Thoracic aorta (tissue), 2 donors: Measurements from ENCODE around the gene ENTREP1. TPM values are rescaled to one million over a fixed set of nuclear protein-coding genes. Genes with fewer than 3 reads are reported as not detected.
"Not testable (repeated sequence)": the region's sequence is repeated elsewhere in the genome, so short reads cannot be mapped to it uniquely, and the experiment has no call there.

Source experiments
- ATAC-seq: fragments of 150-250 bp; one replicate; pipeline ENCODE4 v1.8.0; 2017; ENCODE audit warnings: low read depth; ENCODE audit not compliant: insufficient number of reproducible peaks, low FRiP score
- DNase-seq: peaks from one replicate; pipeline ENCODE4 v3.0.0-alpha.2; 2020; ENCODE audit warnings: low spot score
- H3K27ac ChIP-seq, 2 donors: fragments of 200-600 bp; sonication (generic); 1 replicate in 1 of 2; 2 replicates in 1 of 2; pipeline ENCODE4 v1.5.1; 2016; ENCODE audit warnings: mild to moderate bottlenecking in 2 of 2, moderate library complexity in 2 of 2
- H3K27me3 ChIP-seq: fragments of 200-600 bp; sonication (generic); replicated peaks from 2 replicates; pipeline ENCODE4 v1.6.0; 2016; ENCODE audit warnings: mild to moderate bottlenecking; ENCODE audit not compliant: insufficient read depth
- H3K36me3 ChIP-seq: fragments of 200-600 bp; sonication (generic); one replicate; pipeline ENCODE4 v1.5.1; 2016
- H3K4me1 ChIP-seq, 2 donors: fragments of 200-600 bp; sonication (generic); 1 replicate in 1 of 2; 2 replicates in 1 of 2; pipeline versions ENCODE4 v1.5.1 to v1.6.0; 2016; ENCODE audit warnings: low read depth in 2 of 2, mild to moderate bottlenecking in 1 of 2; ENCODE audit not compliant: control insufficient read depth in 1 of 2
- H3K4me3 ChIP-seq: fragments of 200-600 bp; sonication (generic); 2 replicates; pipeline ENCODE4 v1.5.1; 2016; ENCODE audit warnings: mild to moderate bottlenecking
- H3K9me3 ChIP-seq: fragments of 200-600 bp; sonication (generic); 2 replicates; pipeline ENCODE4 v1.5.1; 2016
- total RNA-seq, 2 donors: library from RNA; depleted of rRNA; stranded (reverse); fragments of >200 nt; gene quantifications; one replicate each; pipeline versions ENCODE4 v1.1.0 to v1.2.3, GENCODE V29; 2016
- TF ChIP-seq, protein P1 (sequence below): fragments of 200-600 bp; sonication (generic); IDR thresholded peaks from one replicate; pipeline ENCODE4 v1.5.1; 2019; ENCODE audit warnings: antibody characterized with exemption

ENTREP1 gene
- total RNA-seq, 2 donors from 2014 or later, result 0.81 to 2.1 TPM

- ATAC-seq (no peak), DNase-seq (no peak)
- Histone ChIP-seq H3K36me3 (no peaks in the 10 kb centered on the region), H3K27me3 (no peaks in the 10 kb centered on the region), H3K27ac (no peak overlapping the region), H3K4me1 (no peaks in the 10 kb centered on the region), H3K9me3 (no peaks in the 10 kb centered on the region), H3K4me3 (no peak overlapping the region)
- TF ChIP-seq, protein P1, sequence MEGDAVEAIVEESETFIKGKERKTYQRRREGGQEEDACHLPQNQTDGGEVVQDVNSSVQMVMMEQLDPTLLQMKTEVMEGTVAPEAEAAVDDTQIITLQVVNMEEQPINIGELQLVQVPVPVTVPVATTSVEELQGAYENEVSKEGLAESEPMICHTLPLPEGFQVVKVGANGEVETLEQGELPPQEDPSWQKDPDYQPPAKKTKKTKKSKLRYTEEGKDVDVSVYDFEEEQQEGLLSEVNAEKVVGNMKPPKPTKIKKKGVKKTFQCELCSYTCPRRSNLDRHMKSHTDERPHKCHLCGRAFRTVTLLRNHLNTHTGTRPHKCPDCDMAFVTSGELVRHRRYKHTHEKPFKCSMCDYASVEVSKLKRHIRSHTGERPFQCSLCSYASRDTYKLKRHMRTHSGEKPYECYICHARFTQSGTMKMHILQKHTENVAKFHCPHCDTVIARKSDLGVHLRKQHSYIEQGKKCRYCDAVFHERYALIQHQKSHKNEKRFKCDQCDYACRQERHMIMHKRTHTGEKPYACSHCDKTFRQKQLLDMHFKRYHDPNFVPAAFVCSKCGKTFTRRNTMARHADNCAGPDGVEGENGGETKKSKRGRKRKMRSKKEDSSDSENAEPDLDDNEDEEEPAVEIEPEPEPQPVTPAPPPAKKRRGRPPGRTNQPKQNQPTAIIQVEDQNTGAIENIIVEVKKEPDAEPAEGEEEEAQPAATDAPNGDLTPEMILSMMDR, result no peak
Measured at GRCh38 chr9:69299826-69300225, 25.2 kb upstream of the ENTREP1 start.

- DNase-seq, result no peak
- Histone ChIP-seq H3K4me1 (peaks cover 0 to 10% of the 10 kb centered on the region in 2 donors), H3K27me3 (no peaks in the 10 kb centered on the region), H3K4me3 (no peak overlapping the region), H3K36me3 (no peaks in the 10 kb centered on the region), H3K9me3 (no peaks in the 10 kb centered on the region), H3K27ac (no peak overlapping the region)
- TF ChIP-seq, protein P1, result no peak
- no peak for ATAC-seq
Measured at GRCh38 chr9:69303331-69303730, 21.7 kb upstream of the ENTREP1 start.

GRCh38 chr9:69306895-69307445, 18.0 kb upstream of the ENTREP1 start:
- H3K27ac ChIP-seq, H3K4me3 ChIP-seq, DNase-seq, H3K36me3 ChIP-seq, H3K9me3 ChIP-seq, H3K27me3 ChIP-seq, ATAC-seq: not testable (repeated sequence)
- peaks cover 0 to 10% of the 10 kb centered on the region in 2 donors for H3K4me1 ChIP-seq

GRCh38 chr9:69307446-69308205, 17.4 kb upstream of the ENTREP1 start:
- no peak overlapping the region for H3K4me3 ChIP-seq
- no peaks in the 10 kb centered on the region for H3K36me3 ChIP-seq
- peaks cover 0 to 10% of the 10 kb centered on the region in 2 donors for H3K4me1 ChIP-seq
- TF ChIP-seq, protein P1, result no peak
- ATAC-seq (no peak), DNase-seq (no peak)
- H3K27me3 ChIP-seq, result no peaks in the 10 kb centered on the region
- H3K9me3 ChIP-seq, result no peaks in the 10 kb centered on the region
- H3K27ac ChIP-seq, result no peak overlapping the region

- ATAC-seq (no peak), DNase-seq (no peak)
- H3K36me3 ChIP-seq, result no peaks in the 10 kb centered on the region
- peaks cover 0 to 10% of the 10 kb centered on the region in 2 donors for H3K4me1 ChIP-seq
- no peak overlapping the region for H3K4me3 ChIP-seq
- TF ChIP-seq, protein P1, result no peak
- H3K9me3 ChIP-seq, result no peaks in the 10 kb centered on the region
- no peaks in the 10 kb centered on the region for H3K27me3 ChIP-seq
- no peak overlapping the region for H3K27ac ChIP-seq
Measured at GRCh38 chr9:69308206-69308931, 16.6 kb upstream of the ENTREP1 start.
